KMS-11 (cell line): Measurements from ENCODE around the gene ENAM.

Experiments
- H2AFZ ChIP-seq: fragments of 200-600 bp; sonication (generic); 2 replicates; pipeline ENCODE4 v1.6.1; 2016; ENCODE audit warnings: antibody characterized with exemption, mixed run types, low read depth
- H3K27ac ChIP-seq: fragments of 200-600 bp; sonication (generic); 2 replicates; pipeline ENCODE4 v1.6.1; 2016; ENCODE audit warnings: mild to moderate bottlenecking, mixed run types
- H3K27me3 ChIP-seq: fragments of 200-600 bp; sonication (generic); 2 replicates; pipeline ENCODE4 v1.6.1; 2017; ENCODE audit warnings: mild to moderate bottlenecking, low read depth, mixed run types, moderate library complexity; ENCODE audit not compliant: insufficient read depth
- H3K36me3 ChIP-seq: fragments of 200-600 bp; sonication (generic); 2 replicates; pipeline ENCODE4 v1.6.1; 2017; ENCODE audit warnings: mild to moderate bottlenecking, mixed run types; ENCODE audit not compliant: insufficient read depth
- H3K4me1 ChIP-seq: fragments of 200-600 bp; sonication (generic); 2 replicates; pipeline ENCODE4 v1.6.1; 2016; ENCODE audit warnings: mild to moderate bottlenecking, low read depth, mixed run types; ENCODE audit not compliant: poor library complexity, severe bottlenecking
- H3K4me2 ChIP-seq: fragments of 200-600 bp; sonication (generic); 2 replicates; pipeline ENCODE4 v1.7.0; 2016; ENCODE audit warnings: mild to moderate bottlenecking, mixed run types
- H3K4me3 ChIP-seq: fragments of 200-600 bp; sonication (generic); IDR thresholded peaks from 2 replicates; pipeline ENCODE4 v1.6.1; 2017; ENCODE audit warnings: low read depth, low read length, mixed read lengths; ENCODE audit not compliant: insufficient read depth
- H3K79me2 ChIP-seq: fragments of 200-600 bp; sonication (generic); 2 replicates; pipeline ENCODE4 v1.6.1; 2016; ENCODE audit warnings: low read depth, mixed run types; ENCODE audit not compliant: insufficient read depth
- H3K9ac ChIP-seq: fragments of 200-600 bp; sonication (generic); 2 replicates; pipeline ENCODE4 v1.6.1; 2016; ENCODE audit warnings: mild to moderate bottlenecking, mixed run types
- H4K20me1 ChIP-seq: fragments of 200-600 bp; sonication (generic); 2 replicates; pipeline ENCODE4 v1.6.1; 2016; ENCODE audit warnings: mild to moderate bottlenecking, mixed run types; ENCODE audit not compliant: insufficient read depth
- CTCF ChIP-seq: fragments of 200-600 bp; sonication (generic); conservative IDR thresholded peaks from 2 replicates; pipeline ENCODE4 v1.6.1; 2017; ENCODE audit warnings: low read depth, mild to moderate bottlenecking, antibody characterized with exemption, low read length, moderate library complexity, mixed read lengths

The ENAM gene

GRCh38 chr4:70674191-70674590 lies 45.6 kb downstream of the ENAM start:
- no peaks in the 10 kb centered on the region for H3K36me3 ChIP-seq
- H4K20me1 ChIP-seq: no peaks in the 10 kb centered on the region
- H3K9ac ChIP-seq: no peak overlapping the region
- peaks cover 99% of the 10 kb centered on the region for H3K4me1 ChIP-seq
- H3K27me3 ChIP-seq: no peaks in the 10 kb centered on the region
- TF ChIP-seq CTCF: no peak
- peaks cover 16% of the 10 kb centered on the region; the same call in 1 of the 2 replicates for H3K79me2 ChIP-seq
- H3K4me3 ChIP-seq: no peak overlapping the region
- peak overlapping the region; percentile 11; the same call in 1 of the 2 replicates for H3K4me2 ChIP-seq
- H2AFZ ChIP-seq: no peak overlapping the region
- no peak overlapping the region for H3K27ac ChIP-seq

GRCh38 chr4:70674731-70675130 lies 46.2 kb downstream of the ENAM start:
- no peak overlapping the region for H3K9ac ChIP-seq
- no peak overlapping the region for H2AFZ ChIP-seq
- no peaks in the 10 kb centered on the region for H3K27me3 ChIP-seq
- H3K4me1 ChIP-seq: peaks cover 99% of the 10 kb centered on the region
- no peak for TF ChIP-seq CTCF
- H3K27ac ChIP-seq: no peak overlapping the region
- no peaks in the 10 kb centered on the region for H4K20me1 ChIP-seq
- H3K79me2 ChIP-seq: peaks cover 10% of the 10 kb centered on the region; the same call in 1 of the 2 replicates
- H3K4me3 ChIP-seq: no peak overlapping the region
- H3K4me2 ChIP-seq: peak overlapping the region; percentile 11; the same call in 1 of the 2 replicates
- H3K36me3 ChIP-seq: no peaks in the 10 kb centered on the region

GRCh38 chr4:70676554-70677090 lies 48.1 kb downstream of the ENAM start:
- Histone ChIP-seq H3K27ac (peak overlapping the region; percentile 89), H3K9ac (peak overlapping the region; percentile 47; the same call in 1 of the 2 replicates), H2AFZ (no peak overlapping the region), H3K4me2 (peak overlapping the region; percentile 90), H3K27me3 (no peaks in the 10 kb centered on the region), H3K36me3 (no peaks in the 10 kb centered on the region), H4K20me1 (no peaks in the 10 kb centered on the region), H3K4me3 (peak overlapping the region; percentile 46), H3K79me2 (no peaks in the 10 kb centered on the region; the same call in 1 of the 2 replicates), H3K4me1 (peaks cover 99% of the 10 kb centered on the region)
- no peak for TF ChIP-seq CTCF

- Histone ChIP-seq H3K36me3 (no peaks in the 10 kb centered on the region), H3K9ac (peak overlapping the region; percentile 47), H3K4me2 (peak overlapping the region; percentile 90), H3K4me3 (peak overlapping the region; percentile 70), H3K79me2 (no peaks in the 10 kb centered on the region; the same call in 1 of the 2 replicates), H3K27me3 (no peaks in the 10 kb centered on the region), H2AFZ (no peak overlapping the region), H3K4me1 (peaks cover 100% of the 10 kb centered on the region), H3K27ac (peak overlapping the region; percentile 89), H4K20me1 (no peaks in the 10 kb centered on the region)
- TF ChIP-seq CTCF: no peak
Observed at GRCh38 chr4:70678383-70678999, 49.9 kb downstream of the ENAM start.
